Measurements from ENCODE around the gene SSC4D. TPM values are rescaled to one million over a fixed set of nuclear protein-coding genes. Genes with fewer than 3 reads are reported as not detected.

SSC4D gene
- polyA plus RNA-seq, 1 experiment = 0.45 TPM

GRCh38 chr7:76340617-76341131 lies 68.8 kb downstream of the SSC4D start:
- Histone ChIP-seq H3K27me3 (ENCODE audit: control insufficient read depth, insufficient read depth, low read length) (no peaks in the 10 kb centered on the region), H3K4me3 (ENCODE audit: low read depth, low read length) (no peak overlapping the region), H3K9me3 (ENCODE audit: control insufficient read depth, insufficient read depth, low read length) (no peaks in the 10 kb centered on the region), H3K27ac (ENCODE audit: low read depth, low read length) (peak overlapping the region; percentile 90)
- TF ChIP-seq CTCF (IDR thresholded peaks at IDR 0.05; ENCODE audit: low read depth, low read length) = no peak
- DNase-seq (ENCODE audit: low read depth, low spot score) = no peak
- CTCF ChIA-PET = interaction anchor here (0.6 to 1.0 kb wide), 2 partner anchors 27 to 87 kb away, joined by 3 read pairs; no protein-coding TSS in a partner anchor
- POLR2A ChIA-PET = no interaction called here

Other genes with a start within 250 kb of the SSC4D start
- gene SRRM3, start 207.8 kb downstream of the SSC4D start, polyA plus RNA-seq (2011; rRNA removed) = 1.5 and 2.0 TPM in 2 replicates
- 290 and 526 TPM in 2 replicates for gene HSPB1, start 107.0 kb downstream of the SSC4D start, polyA plus RNA-seq (2011; rRNA removed)
- gene YWHAG, start 50.7 kb downstream of the SSC4D start, polyA plus RNA-seq (2011; rRNA removed) = 91.5 and 91.6 TPM in 2 replicates
- 0.63 and 1.0 TPM in 2 replicates for gene ZP3, start 15.3 kb upstream of the SSC4D start, polyA plus RNA-seq (2011; rRNA removed)
- 2.6 and 4.2 TPM in 2 replicates for gene DTX2, start 52.0 kb upstream of the SSC4D start, polyA plus RNA-seq (2011; rRNA removed)
- not detected in 2 replicates for gene UPK3B, start 100.9 kb upstream of the SSC4D start, polyA plus RNA-seq (2011; rRNA removed)
- gene SPDYE16, start 133.6 kb upstream of the SSC4D start, polyA plus RNA-seq (2011; rRNA removed) = not detected in 2 replicates
- gene POMZP3, start 217.6 kb upstream of the SSC4D start, polyA plus RNA-seq (2011; rRNA removed) = 4.1 and 5.6 TPM in 2 replicates